CD4-positive, alpha-beta T cell (primary cell): ENCODE data around the gene RTL9. TPM values are rescaled to one million over a fixed set of nuclear protein-coding genes. Genes with fewer than 3 reads are reported as not detected.

ENCODE experiments used
- ATAC-seq: fragments of 200-7000 bp; cut with Tn5 transposase; one replicate; pipeline ENCODE4 v1.10.0; 2022; ENCODE audit warnings: mild to moderate bottlenecking; ENCODE audit not compliant: poor library complexity
- CTCF ChIA-PET: fragments of 350-600 bp; sonication (Branson Sonifier 250); formaldehyde crosslinking; loops from one replicate; lab custom pipeline; 2021; ENCODE audit warnings: antibody characterized with exemption, inconsistent platforms; lab: Charles Lee
- POLR2A ChIA-PET: fragments of 350-600 bp; sonication (Branson Sonifier 250); formaldehyde crosslinking; loops from one replicate; lab custom pipeline; 2021; ENCODE audit warnings: antibody characterized with exemption, inconsistent platforms; lab: Charles Lee
- DNase-seq, 14 experiments: peaks; one replicate each; pipeline ENCODE4 v3.0.0-alpha.2; 2013 to 2020; ENCODE audit warnings: mixed read lengths in 2 of 14
- H3K27ac ChIP-seq, 2 donors: one replicate each; pipeline versions ENCODE4 v1.5.1 to v1.7.0; 2013; ENCODE audit warnings: low read length in 2 of 2, low read depth in 1 of 2, mild to moderate bottlenecking in 1 of 2
- H3K27me3 ChIP-seq, 2 experiments: 1 replicate in 1 of 2; 2 replicates in 1 of 2; pipeline versions ENCODE4 v1.6.1 to v1.7.0; 2013; ENCODE audit warnings: low read length in 2 of 2, control low read depth in 1 of 2, mild to moderate bottlenecking in 1 of 2, moderate library complexity in 1 of 2; ENCODE audit not compliant: insufficient read depth in 2 of 2, control insufficient read depth in 1 of 2
- H3K36me3 ChIP-seq: one replicate; pipeline ENCODE4 v1.6.1; 2013; ENCODE audit warnings: low read length, control low read depth; ENCODE audit not compliant: insufficient read depth
- H3K4me1 ChIP-seq: one replicate; pipeline ENCODE4 v1.6.1; 2013; ENCODE audit warnings: low read length, control low read depth; ENCODE audit not compliant: insufficient read depth
- H3K4me3 ChIP-seq: one replicate; pipeline ENCODE4 v1.5.1; 2013; ENCODE audit warnings: mild to moderate bottlenecking, low read length, moderate library complexity
- H3K9me3 ChIP-seq, 2 experiments: 1 replicate in 1 of 2; 2 replicates in 1 of 2; pipeline versions ENCODE4 v1.6.1 to v1.7.0; 2013; ENCODE audit warnings: low read length in 2 of 2, mild to moderate bottlenecking in 2 of 2, control low read depth in 1 of 2, moderate library complexity in 1 of 2; ENCODE audit not compliant: control insufficient read depth in 1 of 2, insufficient read depth in 1 of 2
- H3K27ac Mint-ChIP-seq: one replicate; pipeline ENCODE4 v1.8.0; 2020; ENCODE audit warnings: mixed read lengths
- H3K27me3 Mint-ChIP-seq: one replicate; pipeline ENCODE4 v1.8.0; 2021; ENCODE audit warnings: mixed read lengths
- H3K36me3 Mint-ChIP-seq: one replicate; pipeline ENCODE4 v1.8.0; 2021; ENCODE audit warnings: low read depth, mixed read lengths
- H3K4me1 Mint-ChIP-seq: one replicate; pipeline ENCODE4 v1.8.0; 2021; ENCODE audit warnings: low read depth, mixed read lengths
- H3K4me3 Mint-ChIP-seq: one replicate; pipeline ENCODE4 v1.8.0; 2020; ENCODE audit warnings: mild to moderate bottlenecking, mixed read lengths
- H3K9me3 Mint-ChIP-seq: one replicate; pipeline ENCODE4 v1.8.0; 2020; ENCODE audit warnings: mixed read lengths
- CTCF ChIP-seq: fragments of 200-600 bp; IDR thresholded peaks from one replicate; pipeline ENCODE4 v1.8.0; 2022; ENCODE audit warnings: antibody characterized with exemption, mild to moderate bottlenecking
- intact Hi-C, 2 experiments: fragments of 100-400 bp; cut with DNase I in 1 of 2; cut with micrococcal nuclease in 1 of 2; formaldehyde crosslinking; loops; one replicate each; pipeline versions ENCODE4 v1.15.1 to v1.9.0; 2023 to 2025; cut with DNase I, micrococcal nuclease
- total RNA-seq, 174 experiments: library from RNA in 2 of 174; stranded (reverse) in 2 of 174; gene quantifications; one replicate each; pipeline ENCODE4 v1.2.3 and lab custom pipeline; 2021 to 2026

RTL9 gene
- total RNA-seq, 2 experiments from 2014 or later, result not detected

GRCh38 chrX:110395877-110396276, 37.2 kb downstream of the RTL9 start:
- Histone ChIP-seq H3K4me1 (no peaks in the 10 kb centered on the region), H3K9me3 (no peaks in the 10 kb centered on the region), H3K27ac (no peak overlapping the region), H3K27me3 (no peaks in the 10 kb centered on the region), H3K4me3 (no peak overlapping the region), H3K36me3 (no peaks in the 10 kb centered on the region)
- DNase-seq (no peak), ATAC-seq (no peak)
- CTCF ChIA-PET, result no interaction called here
- POLR2A ChIA-PET, result no interaction called here
- Mint-ChIP-seq H3K4me1 (no peaks in the 10 kb centered on the region), H3K9me3 (no peaks in the 10 kb centered on the region), H3K27me3 (no peaks in the 10 kb centered on the region), H3K36me3 (no peaks in the 10 kb centered on the region), H3K4me3 (no peak overlapping the region), H3K27ac (no peak overlapping the region)
- intact Hi-C loops, result no loop called here
- no peak for TF ChIP-seq CTCF

GRCh38 chrX:110396735-110397134, 38.1 kb downstream of the RTL9 start:
- ATAC-seq, result no peak
- CTCF ChIA-PET, result no interaction called here
- no peaks in the 10 kb centered on the region for H3K4me1 Mint-ChIP-seq
- Histone ChIP-seq H3K36me3 (no peaks in the 10 kb centered on the region), H3K27me3 (no peaks in the 10 kb centered on the region), H3K27ac (no peak overlapping the region), H3K9me3 (no peaks in the 10 kb centered on the region), H3K4me3 (no peak overlapping the region), H3K4me1 (no peaks in the 10 kb centered on the region)
- no peak for DNase-seq
- H3K9me3 Mint-ChIP-seq, result no peaks in the 10 kb centered on the region
- H3K4me3 Mint-ChIP-seq, result no peak overlapping the region
- no peaks in the 10 kb centered on the region for H3K36me3 Mint-ChIP-seq
- POLR2A ChIA-PET, result no interaction called here
- no peak for TF ChIP-seq CTCF
- intact Hi-C loops, result no loop called here
- H3K27me3 Mint-ChIP-seq, result no peaks in the 10 kb centered on the region
- H3K27ac Mint-ChIP-seq, result no peak overlapping the region

GRCh38 chrX:110397339-110397738, 38.7 kb downstream of the RTL9 start:
- Mint-ChIP-seq H3K27me3 (no peaks in the 10 kb centered on the region), H3K9me3 (no peaks in the 10 kb centered on the region), H3K4me1 (no peaks in the 10 kb centered on the region), H3K27ac (no peak overlapping the region), H3K36me3 (no peaks in the 10 kb centered on the region), H3K4me3 (no peak overlapping the region)
- TF ChIP-seq CTCF, result no peak
- POLR2A ChIA-PET, result no interaction called here
- Histone ChIP-seq H3K27me3 (no peaks in the 10 kb centered on the region), H3K4me1 (no peaks in the 10 kb centered on the region), H3K9me3 (no peaks in the 10 kb centered on the region), H3K4me3 (no peak overlapping the region), H3K36me3 (no peaks in the 10 kb centered on the region), H3K27ac (no peak overlapping the region)
- no peak for ATAC-seq
- no peak for DNase-seq
- intact Hi-C loops, result no loop called here
- CTCF ChIA-PET, result no interaction called here
